ENCODE data around the gene CIT. TPM values are rescaled to one million over a fixed set of nuclear protein-coding genes. Genes with fewer than 3 reads are reported as not detected.

Gene CIT
- total RNA-seq, 4 donors from 2014 or later, result 6.1 to 20.3 (median 10.0) TPM

DNA sequence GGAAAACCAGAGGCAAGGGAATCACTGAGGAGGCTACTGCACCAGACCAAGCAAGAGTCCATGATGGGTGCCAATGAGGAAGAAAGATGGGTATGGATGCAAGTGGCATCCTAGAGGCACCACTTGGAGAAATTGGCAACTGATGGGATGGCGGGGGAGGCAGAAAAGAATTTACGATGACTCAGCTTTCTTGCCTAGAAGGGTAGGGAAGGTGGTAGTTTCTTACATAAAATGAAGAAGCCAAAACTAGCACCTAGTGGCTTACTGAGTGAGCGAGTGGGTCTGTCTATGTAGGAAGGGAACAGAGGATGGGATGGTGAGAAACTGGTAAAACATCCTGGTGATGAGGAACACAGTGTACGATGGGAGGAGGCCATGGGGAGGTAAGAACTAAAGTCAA lies 80.8 kb downstream of the CIT start:
- TF ChIP-seq EP300 (IDR thresholded peaks at IDR 0.05), result no peak
- Histone ChIP-seq H3K27ac (no peak overlapping the region), H3K36me3 (no peaks in the 10 kb centered on the region), H3K4me3 (no peak overlapping the region), H3K27me3 (no peaks in the 10 kb centered on the region), H3K4me1 (no peaks in the 10 kb centered on the region), H3K9me3 (no peaks in the 10 kb centered on the region)
- DNase-seq (ENCODE audit: low spot score in 2 of 2), result no peak
- 94% methylated on average over 4 of the region's 4 CpGs for WGBS

DNA sequence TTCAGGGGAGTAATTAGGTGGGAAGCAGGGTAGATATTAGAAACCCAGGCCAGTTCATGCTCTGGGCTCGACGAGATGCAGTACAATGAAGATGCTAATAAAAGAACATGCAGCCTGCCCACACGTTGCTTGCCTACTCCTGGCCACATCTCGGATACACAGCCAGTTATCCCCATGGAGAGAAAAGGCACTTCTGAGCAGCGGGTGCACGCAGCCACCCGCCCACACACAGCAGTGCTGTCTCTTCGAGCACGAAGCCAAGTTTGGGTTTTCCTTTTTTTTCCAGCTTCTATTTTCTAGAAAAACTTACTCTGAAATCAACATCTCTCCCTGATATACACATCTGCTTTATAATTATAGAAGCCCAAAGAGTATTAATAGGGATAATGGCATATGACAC lies 85.7 kb downstream of the CIT start:
- Histone ChIP-seq H3K9me3 (no peaks in the 10 kb centered on the region), H3K36me3 (no peaks in the 10 kb centered on the region), H3K4me3 (no peak overlapping the region), H3K27me3 (no peaks in the 10 kb centered on the region), H3K4me1 (no peaks in the 10 kb centered on the region), H3K27ac (no peak overlapping the region)
- DNase-seq (ENCODE audit: low spot score in 2 of 2), result no peak
- 87% methylated on average over 9 of the region's 9 CpGs for WGBS
- TF ChIP-seq, protein P1, sequence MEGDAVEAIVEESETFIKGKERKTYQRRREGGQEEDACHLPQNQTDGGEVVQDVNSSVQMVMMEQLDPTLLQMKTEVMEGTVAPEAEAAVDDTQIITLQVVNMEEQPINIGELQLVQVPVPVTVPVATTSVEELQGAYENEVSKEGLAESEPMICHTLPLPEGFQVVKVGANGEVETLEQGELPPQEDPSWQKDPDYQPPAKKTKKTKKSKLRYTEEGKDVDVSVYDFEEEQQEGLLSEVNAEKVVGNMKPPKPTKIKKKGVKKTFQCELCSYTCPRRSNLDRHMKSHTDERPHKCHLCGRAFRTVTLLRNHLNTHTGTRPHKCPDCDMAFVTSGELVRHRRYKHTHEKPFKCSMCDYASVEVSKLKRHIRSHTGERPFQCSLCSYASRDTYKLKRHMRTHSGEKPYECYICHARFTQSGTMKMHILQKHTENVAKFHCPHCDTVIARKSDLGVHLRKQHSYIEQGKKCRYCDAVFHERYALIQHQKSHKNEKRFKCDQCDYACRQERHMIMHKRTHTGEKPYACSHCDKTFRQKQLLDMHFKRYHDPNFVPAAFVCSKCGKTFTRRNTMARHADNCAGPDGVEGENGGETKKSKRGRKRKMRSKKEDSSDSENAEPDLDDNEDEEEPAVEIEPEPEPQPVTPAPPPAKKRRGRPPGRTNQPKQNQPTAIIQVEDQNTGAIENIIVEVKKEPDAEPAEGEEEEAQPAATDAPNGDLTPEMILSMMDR (IDR thresholded peaks at IDR 0.05), result no peak
- TF ChIP-seq POLR2A (IDR thresholded peaks at IDR 0.05) (no peak), EP300 (IDR thresholded peaks at IDR 0.05) (no peak), POLR2AphosphoS5 (IDR thresholded peaks at IDR 0.05) (no peak)

DNA sequence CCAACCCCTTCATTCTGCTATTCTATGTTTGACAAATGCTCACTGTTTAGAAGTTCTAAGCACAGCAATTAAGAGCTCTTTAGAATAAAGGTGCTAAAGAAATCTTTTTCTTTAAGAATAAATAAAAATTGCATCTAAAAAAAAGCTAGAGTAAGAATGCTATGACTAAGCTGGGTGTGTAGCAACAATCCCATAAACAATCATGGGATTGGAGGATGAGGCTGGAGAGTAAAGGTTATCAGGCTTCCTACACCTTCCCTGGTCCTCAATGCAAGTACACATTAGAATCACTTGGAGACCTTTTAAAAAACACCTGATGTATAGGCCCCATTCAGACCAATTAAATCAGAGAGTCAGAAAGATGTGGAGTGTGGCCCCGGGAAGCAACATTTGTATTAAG lies 88.3 kb downstream of the CIT start:
- Histone ChIP-seq H3K9me3 (no peaks in the 10 kb centered on the region), H3K36me3 (peaks cover 7% of the 10 kb centered on the region), H3K27me3 (no peaks in the 10 kb centered on the region), H3K4me1 (no peaks in the 10 kb centered on the region), H3K4me3 (no peak overlapping the region), H3K27ac (no peak overlapping the region)
- TF ChIP-seq EP300 (IDR thresholded peaks at IDR 0.05) (no peak), POLR2A (IDR thresholded peaks at IDR 0.05) (no peak), POLR2AphosphoS5 (IDR thresholded peaks at IDR 0.05) (no peak)
- TF ChIP-seq, protein P1 (IDR thresholded peaks at IDR 0.05), result no peak
- WGBS, result 89% methylated on average over 1 of the region's 1 CpG
- DNase-seq (ENCODE audit: low spot score in 2 of 2), result no peak

DNA sequence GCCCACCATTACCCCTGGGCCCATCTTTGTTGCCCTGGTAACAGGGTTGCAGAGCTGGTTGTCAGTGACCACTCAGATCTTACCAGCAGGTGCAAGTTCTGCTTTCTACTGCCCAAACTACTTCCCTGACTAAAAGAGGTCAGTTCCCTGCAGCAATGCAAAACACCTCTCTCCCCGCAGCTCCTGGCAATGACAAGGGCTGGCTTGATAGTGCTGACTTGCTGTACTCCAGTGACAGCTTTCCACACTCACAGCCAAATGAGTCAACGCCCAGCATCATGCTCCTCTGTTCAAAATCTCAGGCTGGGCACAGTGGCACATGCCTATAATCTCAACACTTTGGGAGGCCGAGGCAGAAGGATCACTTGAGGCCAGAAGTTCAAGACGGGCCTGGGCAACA lies 90.6 kb downstream of the CIT start:
- Histone ChIP-seq H3K27ac (no peak overlapping the region), H3K36me3 (peaks cover 7% of the 10 kb centered on the region), H3K4me3 (no peak overlapping the region), H3K4me1 (no peaks in the 10 kb centered on the region), H3K27me3 (no peaks in the 10 kb centered on the region), H3K9me3 (no peaks in the 10 kb centered on the region)
- WGBS, result 79% methylated on average over 4 of the region's 4 CpGs
- TF ChIP-seq, protein P1 (IDR thresholded peaks at IDR 0.05), result no peak
- TF ChIP-seq POLR2AphosphoS5 (IDR thresholded peaks at IDR 0.05), result no peak
- TF ChIP-seq POLR2A (IDR thresholded peaks at IDR 0.05), result no peak
- TF ChIP-seq EP300 (IDR thresholded peaks at IDR 0.05), result no peak
- DNase-seq (ENCODE audit: low spot score in 2 of 2), result no peak

DNA sequence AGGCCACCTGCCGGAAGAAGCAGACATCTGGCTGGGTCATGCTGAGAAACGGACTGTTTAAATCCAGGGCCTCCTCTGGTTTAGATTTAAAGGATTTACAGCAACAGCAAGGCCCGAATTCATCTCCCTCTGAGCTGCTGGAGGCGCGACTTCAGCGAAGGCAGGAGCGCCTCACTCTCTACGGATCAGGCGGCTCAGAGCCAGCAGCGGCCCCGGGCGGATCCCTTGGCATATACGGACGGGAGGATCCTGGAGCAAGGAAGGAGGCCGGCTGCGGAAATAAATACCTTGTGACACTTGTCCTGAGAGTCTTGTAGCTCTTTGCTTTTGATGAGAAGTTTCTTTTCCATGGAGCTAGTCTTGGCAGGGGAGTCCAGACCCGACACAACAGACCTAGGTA lies 92.4 kb downstream of the CIT start:
- Histone ChIP-seq H3K27me3 (no peaks in the 10 kb centered on the region), H3K4me1 (peaks cover 6% of the 10 kb centered on the region), H3K27ac (no peak overlapping the region), H3K36me3 (peaks cover 7% of the 10 kb centered on the region), H3K4me3 (no peak overlapping the region), H3K9me3 (no peaks in the 10 kb centered on the region)
- no peak for DNase-seq (ENCODE audit: low spot score in 2 of 2)
- 84% methylated on average over 16 of the region's 17 CpGs for WGBS
- TF ChIP-seq POLR2AphosphoS5 (IDR thresholded peaks at IDR 0.05) (no peak), EP300 (IDR thresholded peaks at IDR 0.05) (no peak), POLR2A (IDR thresholded peaks at IDR 0.05) (no peak)
- TF ChIP-seq, protein P1 (IDR thresholded peaks at IDR 0.05), result no peak

DNA sequence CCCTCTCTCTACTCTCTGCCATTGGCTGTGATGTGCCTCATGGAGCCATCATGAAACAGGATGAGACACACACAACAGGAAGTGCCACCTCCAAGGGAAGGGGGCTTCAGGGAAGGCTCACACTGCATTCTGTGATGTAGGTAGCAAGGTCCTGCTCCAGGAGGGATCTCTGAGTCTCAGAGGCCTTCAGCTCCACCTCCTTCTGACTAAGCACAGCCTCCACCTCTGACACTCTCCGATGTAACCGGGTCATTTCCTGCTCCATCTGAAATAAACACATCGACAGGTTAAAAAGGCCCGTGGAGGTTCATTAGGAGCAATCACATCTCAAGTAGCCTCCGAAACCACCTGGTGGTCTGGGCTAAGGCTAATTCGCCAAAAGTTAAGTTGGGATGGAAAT lies 93.3 kb downstream of the CIT start:
- Histone ChIP-seq H3K27me3 (no peaks in the 10 kb centered on the region), H3K36me3 (peaks cover 7% of the 10 kb centered on the region), H3K4me3 (no peak overlapping the region), H3K27ac (no peak overlapping the region), H3K9me3 (no peaks in the 10 kb centered on the region), H3K4me1 (peaks cover 6% of the 10 kb centered on the region)
- WGBS, result 98% methylated on average over 6 of the region's 6 CpGs
- DNase-seq (ENCODE audit: low spot score in 2 of 2), result no peak
- TF ChIP-seq POLR2A (IDR thresholded peaks at IDR 0.05) (no peak), EP300 (IDR thresholded peaks at IDR 0.05) (no peak), POLR2AphosphoS5 (IDR thresholded peaks at IDR 0.05) (no peak)
- TF ChIP-seq, protein P1 (IDR thresholded peaks at IDR 0.05), result no peak

Data from suprapubic skin (tissue), 4 donors.